K562 (cell line): ENCODE data around the gene KCNAB1. TPM values are rescaled to one million over a fixed set of nuclear protein-coding genes. Genes with fewer than 3 reads are reported as not detected.
"Not testable (repeated sequence)": the region's sequence is repeated elsewhere in the genome, so short reads cannot be mapped to it uniquely, and the experiment has no call there.

ENCODE experiments used
- ATAC-seq: fragments of 200-7000 bp; cut with Tn5 transposase; 3 replicates; pipeline ENCODE4 v1.9.1; 2020; ENCODE audit warnings: moderate library complexity
- BruUV-seq: library from RNA; stranded (reverse); fragments of 400-500 nt; replicated peaks from 2 replicates; lab custom pipeline; 2021; lab: Mats Ljungman, UMichigan
- CTCF ChIA-PET: fragments of 300-600 bp; formaldehyde crosslinking; extraction: SDS; loops from one replicate; lab custom pipeline; 2021; ENCODE audit warnings: low intra/inter-chr PET ratio; lab: Yijun Ruan, JAX
- POLR2A ChIA-PET: fragments of 300-600, 350-650 bp; sonication (Branson Sonifier 250); formaldehyde crosslinking; extraction: SDS; loops from one replicate; lab custom pipeline; 2021; ENCODE audit warnings: antibody characterized with exemption, inconsistent platforms; lab: Yijun Ruan, JAX
- DNase-seq, 4 experiments: peaks; one replicate each; pipeline versions ENCODE4 v3.0.0 to v3.0.0-alpha.2; 2011 to 2018; ENCODE audit warnings: low spot score in 3 of 4, mixed read lengths in 3 of 4; ENCODE audit errors: extremely low read depth in 1 of 4
- FAIRE-seq: peaks from 2 replicates; lab custom pipeline; 2011; peaks lifted over from hg19 to GRCh38; lab: Jason Lieb, UNC
- H2AFZ ChIP-seq: 2 replicates; pipeline ENCODE4 v1.6.0; 2011; ENCODE audit warnings: low read depth, low read length, control low read depth, inconsistent platforms
- H3K27ac ChIP-seq: fragments of 200-600 bp; 3 replicates; pipeline ENCODE4 v1.8.0; 2011; ENCODE audit warnings: low read depth, mild to moderate bottlenecking, control low read depth, inconsistent platforms, low read length, moderate library complexity, mixed read lengths; ENCODE audit errors: extremely low read depth
- H3K27me3 ChIP-seq, 2 experiments: fragments of 300-600 bp in 1 of 2; 2 replicates in 1 of 2; 3 replicates in 1 of 2; pipeline versions ENCODE4 v1.6.0 to v1.8.0; 2011; ENCODE audit warnings: inconsistent platforms in 2 of 2, low read length in 2 of 2, mild to moderate bottlenecking in 1 of 2, mixed read lengths in 1 of 2, moderate library complexity in 1 of 2; ENCODE audit not compliant: control insufficient read depth in 2 of 2, insufficient read depth in 2 of 2
- H3K36me3 ChIP-seq: fragments of 300-600 bp; 3 replicates; pipeline ENCODE4 v1.8.0; 2011; ENCODE audit warnings: mild to moderate bottlenecking, low read length, inconsistent platforms; ENCODE audit not compliant: control insufficient read depth, insufficient read depth
- H3K4me1 ChIP-seq, 2 experiments: fragments of 200-600 bp in 1 of 2; replicated peaks in 1 of 2; 2 replicates in 1 of 2; 3 replicates in 1 of 2; pipeline versions ENCODE4 v1.5.1 to v1.8.0; 2011; ENCODE audit warnings: inconsistent platforms in 2 of 2, low read length in 2 of 2, mild to moderate bottlenecking in 1 of 2, mixed read lengths in 1 of 2, moderate library complexity in 1 of 2; ENCODE audit not compliant: control insufficient read depth in 2 of 2, insufficient read depth in 2 of 2
- H3K4me2 ChIP-seq: 2 replicates; pipeline ENCODE4 v1.6.1; 2011; ENCODE audit warnings: low read length, control low read depth, inconsistent platforms, mixed read lengths; ENCODE audit not compliant: insufficient read depth
- H3K4me3 ChIP-seq: fragments of 200-600 bp; sonication (generic), shearing (Covaris generic); 2 replicates; pipeline ENCODE4 v1.5.1; 2016; ENCODE audit warnings: control low read depth, inconsistent platforms
- H3K79me2 ChIP-seq: fragments of 200-600 bp; 3 replicates; pipeline ENCODE4 v1.8.0; 2011; ENCODE audit warnings: low read length, inconsistent platforms; ENCODE audit not compliant: control insufficient read depth, insufficient read depth
- H3K9ac ChIP-seq, 2 experiments: 2 replicates each; pipeline versions ENCODE4 v1.6.0 to v1.6.1; 2011; ENCODE audit warnings: low read depth in 2 of 2, low read length in 2 of 2, control low read depth in 1 of 2, inconsistent platforms in 1 of 2, mild to moderate bottlenecking in 1 of 2, mixed read lengths in 1 of 2; ENCODE audit not compliant: insufficient read depth in 1 of 2
- H3K9me1 ChIP-seq: one replicate; pipeline ENCODE4 v1.6.0; 2011; ENCODE audit warnings: inconsistent platforms, mild to moderate bottlenecking, low read length, moderate library complexity; ENCODE audit not compliant: control insufficient read depth, insufficient read depth
- H3K9me3 ChIP-seq: replicated peaks from 2 replicates; pipeline ENCODE4 v1.5.1; 2011; ENCODE audit warnings: low read depth, low read length, inconsistent platforms; ENCODE audit not compliant: control insufficient read depth, insufficient read depth
- H4K20me1 ChIP-seq: replicated peaks from 2 replicates; pipeline ENCODE4 v1.6.1; 2011; ENCODE audit warnings: low read length, inconsistent platforms, mixed read lengths; ENCODE audit not compliant: control insufficient read depth, insufficient read depth
- ATF1 ChIP-seq, 2 experiments: fragments of 450-650 bp in 1 of 2; IDR thresholded peaks; 2 replicates each; pipeline ENCODE4 v1.6.1; 2016; ENCODE audit warnings: missing compliant biosample characterization in 1 of 2, missing genetic modification characterization in 1 of 2
- BHLHE40 ChIP-seq: IDR thresholded peaks from 2 replicates; pipeline ENCODE4 v1.6.1; 2011; ENCODE audit warnings: low read length, improper control_type of control experiment
- EGR1 ChIP-seq: fragments of 450-650 bp; conservative IDR thresholded peaks from 2 replicates; pipeline ENCODE4 v1.6.1; 2017; ENCODE audit warnings: mild to moderate bottlenecking
- FUS ChIP-seq: fragments of 200-400 bp; formaldehyde crosslinking; optimal IDR thresholded peaks from 2 replicates; pipeline ENCODE3; 2017; ENCODE audit warnings: low read depth, low read length
- GABPB1 ChIP-seq: sonication (generic); formaldehyde crosslinking; IDR thresholded peaks from 2 replicates; pipeline ENCODE4 v1.8.0; 2022; ENCODE audit warnings: mild to moderate bottlenecking, missing genetic modification reagents
- GTF2E2 ChIP-seq: fragments of 200-800 bp; sonication (Bioruptor generic); IDR thresholded peaks from 2 replicates; pipeline ENCODE4 v1.6.1; 2016; ENCODE audit warnings: missing genetic modification characterization, missing compliant biosample characterization
- HNRNPK ChIP-seq: fragments of 200-400 bp; formaldehyde crosslinking; IDR thresholded peaks from one replicate; pipeline ENCODE4 v1.6.1; 2018; ENCODE audit warnings: mild to moderate bottlenecking, low read depth, low read length; ENCODE audit not compliant: poor library complexity, severe bottlenecking
- NCOR1 ChIP-seq: fragments of 450-650 bp; IDR thresholded peaks from 2 replicates; pipeline ENCODE4 v1.6.1; 2016; ENCODE audit warnings: mild to moderate bottlenecking, moderate library complexity
- PHF21A ChIP-seq: fragments of 450-650 bp; IDR thresholded peaks from 2 replicates; pipeline ENCODE4 v1.6.1; 2017; ENCODE audit warnings: low read depth, borderline replicate concordance
- POLR3G ChIP-seq: IDR thresholded peaks from 2 replicates; pipeline ENCODE4 v1.6.1; 2011; ENCODE audit not compliant: insufficient read length, insufficient replicate concordance; ENCODE audit errors: extremely low read depth
- TFAP4 ChIP-seq: sonication (generic); formaldehyde crosslinking; IDR thresholded peaks from 2 replicates; pipeline ENCODE4 v1.8.0; 2022; ENCODE audit warnings: missing genetic modification reagents, mild to moderate bottlenecking, moderate library complexity, borderline replicate concordance
- ZNF347 ChIP-seq: fragments of 450-650 bp; formaldehyde crosslinking; IDR thresholded peaks from 2 replicates; pipeline ENCODE4 v1.4.0; 2020; ENCODE audit warnings: low read depth, mild to moderate bottlenecking, moderate library complexity
- ZNF511 ChIP-seq: sonication (generic); formaldehyde crosslinking; IDR thresholded peaks from 2 replicates; pipeline ENCODE4 v1.8.0; 2022; ENCODE audit warnings: mild to moderate bottlenecking, missing genetic modification reagents
- WGBS: fragments of 100-300 bp; shearing (Covaris generic); methylation state at CpG from one replicate; pipeline ENCODE4 v1.1.6; 2016; ENCODE audit warnings: low coverage, mixed read lengths; ENCODE audit not compliant: insufficient coverage; ENCODE audit errors: missing lambda C conversion rate; 5-methylcytosine and 5-hydroxymethylcytosine counted together
- in situ Hi-C: fragments of 300-500 bp; cut with MboI; formaldehyde crosslinking; loops from 4 replicates; pipeline ENCODE4 v1.15.0; 2018; ENCODE audit warnings: inconsistent platforms, mixed read lengths
- intact Hi-C: fragments of 100-400 bp; cut with micrococcal nuclease; formaldehyde crosslinking; loops from 2 replicates; pipeline ENCODE4 v1.14.2; 2022
- polyA plus RNA-seq, 8 experiments: library from polyadenylated mRNA; depleted of rRNA in 4 of 8; stranded (reverse) in 5 of 8; unstranded in 3 of 8; fragments of >200 nt; fragmentation: Nextera tagmentation in 2 of 8; fragmentation: Illumina TruSeq in 1 of 8; extraction: Ambion mirVana in 2 of 8; extraction: Trizol in 1 of 8; gene quantifications; 2 replicates each; pipeline versions ENCODE4 v1.2.1 to v1.2.3, GENCODE V29; 2011 to 2014; ENCODE audit warnings: inconsistent platforms in 1 of 8, missing spikeins in 1 of 8
- total RNA-seq, 7 experiments: library from RNA; depleted of rRNA in 6 of 7; stranded (reverse); fragments of >200 nt in 6 of 7; fragmentation: Illumina TruSeq in 2 of 7; extraction: Trizol in 2 of 7; gene quantifications; 2 replicates each; pipeline versions ENCODE4 v1.2.1 to v1.2.3, GENCODE V29; 2011 to 2021; ENCODE audit warnings: low replicate concordance in 1 of 7

KCNAB1 gene
- total and polyA plus RNA-seq, 9 of the 15 experiments (the other 6 are each of a cell fraction or from before 2014, with no cell fraction given) = 0.14 to 1.2 (median 0.51) TPM

DNA sequence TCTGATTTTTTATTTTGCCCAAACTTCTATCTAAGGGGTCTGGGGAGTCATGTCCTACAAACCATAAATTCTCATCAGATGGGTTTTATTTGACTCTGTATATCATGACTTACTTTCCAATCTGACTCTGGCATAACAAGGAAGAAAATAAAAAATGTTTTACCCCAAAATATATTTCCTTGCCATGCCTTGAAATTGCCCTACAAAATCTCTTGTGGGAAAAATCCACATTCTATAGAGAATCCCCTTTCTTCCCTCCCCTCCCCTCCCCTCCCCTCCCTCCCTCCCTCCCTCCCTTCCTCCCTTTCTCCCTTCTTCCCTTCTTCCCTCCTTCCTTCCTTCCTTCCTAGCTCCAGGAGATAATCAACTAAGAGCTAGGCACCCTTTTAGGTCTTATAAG lies 110.8 kb downstream of the KCNAB1 start:
- DNase-seq, H3K36me3 ChIP-seq, H3K4me2 ChIP-seq, H3K4me3 ChIP-seq, H3K79me2 ChIP-seq, H2AFZ ChIP-seq, H3K9me1 ChIP-seq, H3K27me3 ChIP-seq, ATAC-seq, H3K9me3 ChIP-seq, in situ Hi-C loops, H3K27ac ChIP-seq, H3K4me1 ChIP-seq, FAIRE-seq, intact Hi-C loops, H4K20me1 ChIP-seq, H3K9ac ChIP-seq, CTCF ChIA-PET, BruUV-seq: not testable (repeated sequence)
- TF ChIP-seq HNRNPK = peak; percentile 56
- POLR2A ChIA-PET = interaction anchor here (0.6 to 0.7 kb wide), 2 partner anchors 12 to 230 kb away, joined by 3 read pairs; no protein-coding TSS in a partner anchor

DNA sequence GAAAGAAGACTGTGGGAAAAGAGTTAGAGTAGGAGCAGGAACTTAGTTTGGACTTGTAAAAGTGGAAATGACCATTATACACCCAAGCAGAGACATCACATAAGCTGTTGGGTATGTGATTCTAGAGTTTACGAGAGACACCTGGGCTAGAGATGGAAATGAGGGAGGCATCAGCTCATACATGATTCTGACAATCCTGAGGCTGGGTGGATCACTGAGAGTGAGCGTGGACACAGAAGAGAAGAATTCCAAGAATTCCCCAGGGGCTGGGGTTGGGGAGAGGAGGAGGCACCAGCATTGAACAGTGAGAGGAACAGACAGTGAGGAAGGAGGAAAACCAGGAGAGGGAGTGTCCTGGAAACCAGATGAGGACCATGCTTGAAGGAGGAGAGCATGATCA lies 113.5 kb downstream of the KCNAB1 start:
- BruUV-seq = no TSS peak
- Histone ChIP-seq H3K79me2 (no peaks in the 10 kb centered on the region), H3K9me3 (no peaks in the 10 kb centered on the region), H3K27me3 (no peaks in the 10 kb centered on the region), H3K27ac (no peak overlapping the region), H3K9me1 (no peaks in the 10 kb centered on the region), H3K9ac (no peak overlapping the region), H2AFZ (no peak overlapping the region), H3K36me3 (no peaks in the 10 kb centered on the region), H3K4me3 (no peak overlapping the region), H4K20me1 (no peaks in the 10 kb centered on the region), H3K4me1 (no peaks in the 10 kb centered on the region), H3K4me2 (no peak overlapping the region)
- CTCF ChIA-PET = no interaction called here
- FAIRE-seq = no peak
- WGBS = 0% methylated on average over 2 of the region's 2 CpGs
- POLR2A ChIA-PET = interaction anchor here (0.8 kb wide), 1 partner anchor 470 kb away, joined by 3 read pairs; no protein-coding TSS in a partner anchor
- in situ Hi-C loops (no loop called here), intact Hi-C loops (no loop called here)
- DNase-seq = no peak
- no peak for ATAC-seq
- TF ChIP-seq NCOR1 = no peak
- TF ChIP-seq ZNF511 (CRISPR knock-in tag) = no peak
- TF ChIP-seq ZNF347 = no peak
- no peak for TF ChIP-seq PHF21A
- TF ChIP-seq BHLHE40 = no peak
- no peak for TF ChIP-seq FUS
- TF ChIP-seq ATF1 (CRISPR knock-in tag; IDR thresholded peaks at IDR 0.05) = no peak
- no peak for TF ChIP-seq ATF1 (tag; IDR thresholded peaks at IDR 0.05)
- no peak for TF ChIP-seq POLR3G
- no peak for TF ChIP-seq GTF2E2 (tag)
- no peak for TF ChIP-seq EGR1
- no peak for TF ChIP-seq TFAP4
- TF ChIP-seq GABPB1 (CRISPR knock-in tag) = no peak
